ENCODE results near the gene MICAL2. TPM values are rescaled to one million over a fixed set of nuclear protein-coding genes. Genes with fewer than 3 reads are reported as not detected.

The MICAL2 gene
- total and polyA plus RNA-seq, 2 donors (not counting 3 experiments of a cell fraction or from before 2014, with no cell fraction given): 67.6 to 200 TPM

DNA sequence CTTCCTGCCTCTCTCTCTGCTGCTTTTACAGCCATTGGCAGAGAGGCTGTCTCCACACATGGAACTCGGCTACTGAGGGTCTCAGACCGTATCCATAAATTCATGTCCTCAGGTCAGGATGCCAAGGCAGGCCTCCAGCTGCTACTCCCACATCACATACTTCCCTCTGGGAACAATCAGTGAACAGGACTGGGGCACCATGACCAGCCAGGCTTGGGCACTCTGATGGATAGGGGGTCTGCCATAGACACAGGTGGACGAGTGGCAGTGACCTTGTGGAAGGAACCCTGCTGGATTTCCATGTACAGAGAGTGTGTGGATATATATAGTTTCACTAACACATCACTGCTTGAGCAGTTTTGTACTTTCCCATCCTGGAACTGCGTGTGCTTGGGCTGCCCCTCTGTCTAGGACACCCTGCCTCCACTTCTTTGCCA, 169.3 kb downstream of the MICAL2 start:
- Histone ChIP-seq H3K79me2 (ENCODE audit: control insufficient read depth, insufficient read depth, low read length) (no peaks in the 10 kb centered on the region), H3K4me2 (ENCODE audit: insufficient read depth, low read length) (no peak overlapping the region), H3K27me3 (ENCODE audit: control insufficient read depth in 2 of 2, insufficient read depth in 2 of 2, low read length in 2 of 2) (no peaks in the 10 kb centered on the region), H2AFZ (ENCODE audit: low read depth, low read length) (no peak overlapping the region), H3K4me3 (replicated peaks in 1 of 3; ENCODE audit: insufficient read depth in 1 of 3, low read depth in 1 of 3, low read length in 3 of 3) (no peak overlapping the region), H3K9ac (replicated peaks; ENCODE audit: extremely low read depth, insufficient read depth, low read length) (no peak overlapping the region), H3K27ac (ENCODE audit: insufficient read depth, low read depth, low read length) (no peak overlapping the region), H3K4me1 (ENCODE audit: control insufficient read depth, extremely low read depth, insufficient read depth, low read length) (peaks cover 5% of the 10 kb centered on the region), H3K9me3 (replicated peaks; ENCODE audit: control insufficient read depth, insufficient read depth, low read length) (no peaks in the 10 kb centered on the region), H3K9me1 (replicated peaks; ENCODE audit: control insufficient read depth, extremely low read depth, insufficient read depth, low read length) (no peaks in the 10 kb centered on the region), H4K20me1 (replicated peaks; ENCODE audit: control insufficient read depth, extremely low read depth, insufficient read depth, low read length) (no peaks in the 10 kb centered on the region), H3K36me3 (ENCODE audit: control insufficient read depth in 2 of 2, extremely low read depth in 1 of 2, insufficient read depth in 2 of 2, low read length in 2 of 2) (no peaks in the 10 kb centered on the region)
- dilution Hi-C loops (cut with MboI; ENCODE audit: extremely low pct_ligation_motif_present, low sequenced_read_pairs): no loop called here
- DNase-seq (ENCODE audit: low read depth, low spot score) (no peak), FAIRE-seq (no peak)
- ChIA-PET POLR2A (no interaction called here), CTCF (interaction anchor here (1.0 to 7.9 kb wide), 6 partner anchors 9 to 480 kb away, joined by 3 to 219 read pairs (median 32); no protein-coding TSS in a partner anchor)
- BruUV-seq (replicated peaks): no TSS peak
- TF ChIP-seq FOS (IDR thresholded peaks at IDR 0.05; ENCODE audit: borderline replicate concordance, insufficient read depth, low read length) (no peak), POLR2AphosphoS5 (IDR thresholded peaks at IDR 0.05; ENCODE audit: insufficient read depth, low read depth, low read length) (no peak), JUN (IDR thresholded peaks at IDR 0.05; ENCODE audit: borderline replicate concordance, insufficient read depth, insufficient read length, low read depth) (no peak), GATA2 (IDR thresholded peaks at IDR 0.05; ENCODE audit: insufficient read depth, insufficient read length, low read depth, low read length) (no peak), MYC (IDR thresholded peaks at IDR 0.05; ENCODE audit: low read depth, low read length) (no peak), POLR2A (IDR thresholded peaks at IDR 0.05; ENCODE audit: low read depth, low read length) (no peak)
- TF ChIP-seq, protein P1, sequence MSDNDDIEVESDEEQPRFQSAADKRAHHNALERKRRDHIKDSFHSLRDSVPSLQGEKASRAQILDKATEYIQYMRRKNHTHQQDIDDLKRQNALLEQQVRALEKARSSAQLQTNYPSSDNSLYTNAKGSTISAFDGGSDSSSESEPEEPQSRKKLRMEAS (IDR thresholded peaks at IDR 0.05; ENCODE audit: insufficient read depth, insufficient read length): no peak
- intact Hi-C loops (cut with micrococcal nuclease): loop anchor here (5.0 kb wide), 1 partner anchor 1252 kb away; no protein-coding TSS in a partner anchor

DNA sequence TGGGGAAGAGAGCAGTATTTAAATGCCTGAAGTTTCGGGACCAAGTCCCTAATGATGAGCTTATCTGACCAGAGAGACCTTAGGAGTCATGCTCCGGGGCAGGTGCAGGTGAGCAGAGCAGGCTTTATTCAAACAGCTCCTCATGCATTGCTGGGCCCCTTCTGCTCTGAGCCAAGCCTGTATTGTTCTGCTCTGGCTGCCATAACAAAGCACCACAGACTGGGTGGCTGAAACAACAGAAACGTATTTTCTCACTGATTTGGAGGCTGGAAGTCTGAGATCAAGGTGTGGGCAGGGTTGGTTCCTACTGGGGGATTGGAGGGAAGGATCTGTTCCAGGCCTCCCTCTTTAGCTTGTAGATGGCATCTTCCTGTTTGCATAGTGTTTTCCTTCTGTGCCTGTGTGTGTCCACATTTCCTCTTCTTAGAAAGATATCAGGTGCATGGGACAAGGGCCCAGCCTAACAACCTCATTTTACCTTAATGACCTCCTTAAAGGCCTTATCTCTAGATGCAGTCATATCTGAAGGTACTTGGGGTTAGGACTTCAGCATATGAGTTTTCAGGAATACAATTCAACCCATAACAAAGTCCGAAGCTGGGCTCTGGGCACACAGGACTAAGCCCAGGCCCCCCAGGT, 169.9 kb downstream of the MICAL2 start:
- CTCF ChIA-PET: interaction anchor here (0.7 to 7.9 kb wide), 15 partner anchors 8 to 481 kb away, joined by 3 to 219 read pairs (median 12); partner anchors contain the start of gene MICAL2
- no peak overlapping the region for H3K4me2 ChIP-seq (ENCODE audit: insufficient read depth, low read length)
- FAIRE-seq (no peak), DNase-seq (ENCODE audit: low read depth, low spot score) (no peak)
- no peaks in the 10 kb centered on the region for H3K9me1 ChIP-seq (replicated peaks; ENCODE audit: control insufficient read depth, extremely low read depth, insufficient read depth, low read length)
- intact Hi-C loops (cut with micrococcal nuclease): loop anchor here (5.0 kb wide), 1 partner anchor 1253 kb away; no protein-coding TSS in a partner anchor
- POLR2A ChIA-PET: no interaction called here
- H3K9me3 ChIP-seq (replicated peaks; ENCODE audit: control insufficient read depth, insufficient read depth, low read length): no peaks in the 10 kb centered on the region
- H3K36me3 ChIP-seq (ENCODE audit: control insufficient read depth in 2 of 2, extremely low read depth in 1 of 2, insufficient read depth in 2 of 2, low read length in 2 of 2): no peaks in the 10 kb centered on the region
- no peak for TF ChIP-seq MYC (IDR thresholded peaks at IDR 0.05; ENCODE audit: low read depth, low read length)
- TF ChIP-seq, protein P2, sequence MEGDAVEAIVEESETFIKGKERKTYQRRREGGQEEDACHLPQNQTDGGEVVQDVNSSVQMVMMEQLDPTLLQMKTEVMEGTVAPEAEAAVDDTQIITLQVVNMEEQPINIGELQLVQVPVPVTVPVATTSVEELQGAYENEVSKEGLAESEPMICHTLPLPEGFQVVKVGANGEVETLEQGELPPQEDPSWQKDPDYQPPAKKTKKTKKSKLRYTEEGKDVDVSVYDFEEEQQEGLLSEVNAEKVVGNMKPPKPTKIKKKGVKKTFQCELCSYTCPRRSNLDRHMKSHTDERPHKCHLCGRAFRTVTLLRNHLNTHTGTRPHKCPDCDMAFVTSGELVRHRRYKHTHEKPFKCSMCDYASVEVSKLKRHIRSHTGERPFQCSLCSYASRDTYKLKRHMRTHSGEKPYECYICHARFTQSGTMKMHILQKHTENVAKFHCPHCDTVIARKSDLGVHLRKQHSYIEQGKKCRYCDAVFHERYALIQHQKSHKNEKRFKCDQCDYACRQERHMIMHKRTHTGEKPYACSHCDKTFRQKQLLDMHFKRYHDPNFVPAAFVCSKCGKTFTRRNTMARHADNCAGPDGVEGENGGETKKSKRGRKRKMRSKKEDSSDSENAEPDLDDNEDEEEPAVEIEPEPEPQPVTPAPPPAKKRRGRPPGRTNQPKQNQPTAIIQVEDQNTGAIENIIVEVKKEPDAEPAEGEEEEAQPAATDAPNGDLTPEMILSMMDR (IDR thresholded peaks at IDR 0.05; ENCODE audit: extremely low read depth in 1 of 2, insufficient read depth in 1 of 2, low read depth in 1 of 2, low read length in 2 of 2): no peak
- TF ChIP-seq EZH2 (IDR thresholded peaks at IDR 0.05; ENCODE audit: borderline replicate concordance, low read depth, low read length, severe bottlenecking): no peak
- no peak for TF ChIP-seq FOS (IDR thresholded peaks at IDR 0.05; ENCODE audit: borderline replicate concordance, insufficient read depth, low read length)
- no peak for TF ChIP-seq POLR2AphosphoS5 (IDR thresholded peaks at IDR 0.05; ENCODE audit: insufficient read depth, low read depth, low read length)
- no peak for TF ChIP-seq POLR2A (IDR thresholded peaks at IDR 0.05; ENCODE audit: low read depth, low read length)
- H3K79me2 ChIP-seq (ENCODE audit: control insufficient read depth, insufficient read depth, low read length): no peaks in the 10 kb centered on the region
- H3K4me3 ChIP-seq (replicated peaks in 1 of 3; ENCODE audit: insufficient read depth in 1 of 3, low read depth in 1 of 3, low read length in 3 of 3): no peak overlapping the region
- no peak overlapping the region for H2AFZ ChIP-seq (ENCODE audit: low read depth, low read length)
- BruUV-seq (replicated peaks): no TSS peak
- no peaks in the 10 kb centered on the region for H3K27me3 ChIP-seq (ENCODE audit: control insufficient read depth in 2 of 2, insufficient read depth in 2 of 2, low read length in 2 of 2)
- no peak overlapping the region for H3K9ac ChIP-seq (replicated peaks; ENCODE audit: extremely low read depth, insufficient read depth, low read length)
- H3K27ac ChIP-seq (ENCODE audit: insufficient read depth, low read depth, low read length): no peak overlapping the region
- dilution Hi-C loops (cut with MboI; ENCODE audit: extremely low pct_ligation_motif_present, low sequenced_read_pairs): no loop called here
- H3K4me1 ChIP-seq (ENCODE audit: control insufficient read depth, extremely low read depth, insufficient read depth, low read length): peaks cover 12% of the 10 kb centered on the region
- no peaks in the 10 kb centered on the region for H4K20me1 ChIP-seq (replicated peaks; ENCODE audit: control insufficient read depth, extremely low read depth, insufficient read depth, low read length)

All from endothelial cell of umbilical vein (primary cell).